ENCODE measurements around the gene SPACDR. TPM values are rescaled to one million over a fixed set of nuclear protein-coding genes. Genes with fewer than 3 reads are reported as not detected.

Gene SPACDR
- polyA plus RNA-seq, 1 experiment = 0.76 TPM

DNA sequence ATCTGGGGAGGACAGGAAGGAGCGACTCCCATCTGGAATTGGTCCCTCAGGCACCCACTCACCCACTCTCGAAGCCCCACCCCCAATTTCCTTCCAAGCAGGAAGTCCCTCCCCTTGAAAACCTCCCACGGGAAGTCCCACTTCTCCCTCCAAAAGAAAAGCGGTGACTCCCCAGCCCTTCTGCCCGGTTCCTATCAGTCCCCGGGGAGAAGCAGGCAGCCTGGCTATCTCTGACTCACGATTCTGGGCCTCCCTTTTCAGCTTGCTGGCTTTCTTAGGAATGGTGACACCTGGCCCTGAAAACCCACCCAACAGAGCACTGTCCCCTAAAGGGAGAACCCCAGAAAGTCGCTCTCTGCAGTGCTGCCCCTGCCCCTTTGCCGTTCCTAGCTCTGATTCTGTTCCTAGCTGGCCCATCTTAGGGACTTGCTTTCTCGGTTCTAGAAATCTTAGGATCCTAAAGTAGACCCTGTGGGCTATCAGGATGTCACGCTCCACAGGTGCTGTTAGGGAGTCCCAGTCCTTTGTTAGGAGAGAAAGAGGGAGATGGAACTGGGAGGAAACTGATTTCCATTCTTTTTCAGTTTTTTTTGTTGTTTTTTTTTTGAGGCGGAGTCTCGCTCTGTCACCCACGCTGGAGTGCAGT, 8.9 kb upstream of the SPACDR start:
- CTCF ChIA-PET = interaction anchor here (0.6 to 1.9 kb wide), 3 partner anchors 10 to 27 kb away, joined by 4 to 10 read pairs (median 4); no protein-coding TSS in a partner anchor
- POLR2A ChIA-PET = no interaction called here
- Histone ChIP-seq H3K27me3 (ENCODE audit: control insufficient read depth, insufficient read depth, low read length) (no peaks in the 10 kb centered on the region), H3K9me3 (ENCODE audit: control insufficient read depth, insufficient read depth, low read length) (no peaks in the 10 kb centered on the region; the same call in 1 of the 2 replicates), H3K27ac (ENCODE audit: low read depth, low read length) (peak overlapping the region; percentile 57), H3K4me3 (ENCODE audit: low read depth, low read length) (no peak overlapping the region)
- no peak for DNase-seq (ENCODE audit: low read depth, low spot score)
- TF ChIP-seq, protein P1, sequence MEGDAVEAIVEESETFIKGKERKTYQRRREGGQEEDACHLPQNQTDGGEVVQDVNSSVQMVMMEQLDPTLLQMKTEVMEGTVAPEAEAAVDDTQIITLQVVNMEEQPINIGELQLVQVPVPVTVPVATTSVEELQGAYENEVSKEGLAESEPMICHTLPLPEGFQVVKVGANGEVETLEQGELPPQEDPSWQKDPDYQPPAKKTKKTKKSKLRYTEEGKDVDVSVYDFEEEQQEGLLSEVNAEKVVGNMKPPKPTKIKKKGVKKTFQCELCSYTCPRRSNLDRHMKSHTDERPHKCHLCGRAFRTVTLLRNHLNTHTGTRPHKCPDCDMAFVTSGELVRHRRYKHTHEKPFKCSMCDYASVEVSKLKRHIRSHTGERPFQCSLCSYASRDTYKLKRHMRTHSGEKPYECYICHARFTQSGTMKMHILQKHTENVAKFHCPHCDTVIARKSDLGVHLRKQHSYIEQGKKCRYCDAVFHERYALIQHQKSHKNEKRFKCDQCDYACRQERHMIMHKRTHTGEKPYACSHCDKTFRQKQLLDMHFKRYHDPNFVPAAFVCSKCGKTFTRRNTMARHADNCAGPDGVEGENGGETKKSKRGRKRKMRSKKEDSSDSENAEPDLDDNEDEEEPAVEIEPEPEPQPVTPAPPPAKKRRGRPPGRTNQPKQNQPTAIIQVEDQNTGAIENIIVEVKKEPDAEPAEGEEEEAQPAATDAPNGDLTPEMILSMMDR (IDR thresholded peaks at IDR 0.05; ENCODE audit: low read depth, low read length) = no peak

DNA sequence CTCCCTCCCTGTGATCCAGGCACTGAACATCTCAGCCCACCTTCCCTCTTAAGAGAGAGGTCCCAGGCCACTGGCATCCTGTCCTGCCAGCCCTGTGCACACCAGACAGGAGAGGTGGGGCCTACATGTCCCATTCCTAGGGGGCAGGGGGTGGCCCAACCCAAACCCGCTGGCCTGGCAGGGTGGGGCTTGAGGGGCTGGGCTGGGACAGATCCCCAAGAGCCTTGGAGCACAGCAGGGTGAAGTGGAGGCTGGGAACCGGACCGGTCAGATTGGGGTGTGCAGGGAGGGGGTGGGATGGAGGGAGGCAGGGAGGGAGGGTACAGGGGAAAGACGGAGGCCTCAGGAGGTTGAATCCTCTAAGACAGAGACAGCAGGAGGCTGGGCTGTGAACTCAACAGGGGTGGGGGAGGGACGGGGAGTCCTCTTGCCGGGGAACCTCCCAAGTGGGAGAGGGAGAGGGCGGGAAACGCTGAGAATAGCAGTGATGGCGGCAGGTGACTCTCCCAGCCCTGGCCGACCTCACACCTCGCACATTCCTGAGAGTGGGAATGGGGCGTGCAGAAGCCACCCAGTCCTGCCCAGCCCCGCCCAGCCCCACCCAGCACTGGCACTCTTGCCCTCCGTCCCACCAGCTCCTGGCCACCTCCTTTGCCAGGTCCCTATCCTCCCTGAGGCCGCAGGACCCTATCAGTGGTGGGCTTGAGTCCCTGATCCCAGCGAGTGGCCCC, 8.2 kb upstream of the SPACDR start:
- TF ChIP-seq, protein P1 (IDR thresholded peaks at IDR 0.05; ENCODE audit: low read depth, low read length) = no peak
- Histone ChIP-seq H3K4me3 (ENCODE audit: low read depth, low read length) (no peak overlapping the region), H3K9me3 (ENCODE audit: control insufficient read depth, insufficient read depth, low read length) (no peaks in the 10 kb centered on the region; the same call in 1 of the 2 replicates), H3K27me3 (ENCODE audit: control insufficient read depth, insufficient read depth, low read length) (no peaks in the 10 kb centered on the region), H3K27ac (ENCODE audit: low read depth, low read length) (no peak overlapping the region)
- POLR2A ChIA-PET = no interaction called here
- no peak for DNase-seq (ENCODE audit: low read depth, low spot score)
- CTCF ChIA-PET = interaction anchor here (0.6 kb wide), 1 partner anchor 17 kb away, joined by 4 read pairs; no protein-coding TSS in a partner anchor

DNA sequence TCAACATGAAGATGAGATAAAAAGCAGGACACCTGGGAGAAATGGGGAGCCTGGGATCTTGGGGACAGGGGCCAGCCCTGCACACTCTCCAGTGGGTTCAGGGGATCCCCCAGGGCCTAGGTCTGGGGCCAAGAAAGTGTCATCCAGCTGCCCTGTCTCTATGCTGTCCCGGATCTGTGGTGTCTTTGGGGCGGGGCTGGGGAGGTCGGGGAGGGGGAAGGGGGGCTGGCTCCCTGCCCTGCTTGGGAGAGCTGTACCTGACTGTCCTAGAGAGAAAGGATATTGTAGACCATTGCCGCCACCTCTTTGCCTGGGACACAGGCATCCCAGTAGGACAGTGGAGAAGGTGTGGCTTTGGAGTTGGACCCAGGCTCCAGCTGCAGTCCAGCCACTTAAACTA, 7.0 kb upstream of the SPACDR start:
- Histone ChIP-seq H3K27ac (ENCODE audit: low read depth, low read length) (no peak overlapping the region), H3K9me3 (ENCODE audit: control insufficient read depth, insufficient read depth, low read length) (no peaks in the 10 kb centered on the region), H3K4me3 (ENCODE audit: low read depth, low read length) (no peak overlapping the region), H3K27me3 (ENCODE audit: control insufficient read depth, insufficient read depth, low read length) (no peaks in the 10 kb centered on the region)
- ChIA-PET CTCF (interaction anchor here (0.6 to 3.8 kb wide), 5 partner anchors 12 to 378 kb away, joined by 3 to 80 read pairs (median 8); no protein-coding TSS in a partner anchor), POLR2A (no interaction called here)
- DNase-seq (ENCODE audit: low read depth, low spot score) = no peak
- TF ChIP-seq, protein P1 (IDR thresholded peaks at IDR 0.05; ENCODE audit: low read depth, low read length) = no peak

DNA sequence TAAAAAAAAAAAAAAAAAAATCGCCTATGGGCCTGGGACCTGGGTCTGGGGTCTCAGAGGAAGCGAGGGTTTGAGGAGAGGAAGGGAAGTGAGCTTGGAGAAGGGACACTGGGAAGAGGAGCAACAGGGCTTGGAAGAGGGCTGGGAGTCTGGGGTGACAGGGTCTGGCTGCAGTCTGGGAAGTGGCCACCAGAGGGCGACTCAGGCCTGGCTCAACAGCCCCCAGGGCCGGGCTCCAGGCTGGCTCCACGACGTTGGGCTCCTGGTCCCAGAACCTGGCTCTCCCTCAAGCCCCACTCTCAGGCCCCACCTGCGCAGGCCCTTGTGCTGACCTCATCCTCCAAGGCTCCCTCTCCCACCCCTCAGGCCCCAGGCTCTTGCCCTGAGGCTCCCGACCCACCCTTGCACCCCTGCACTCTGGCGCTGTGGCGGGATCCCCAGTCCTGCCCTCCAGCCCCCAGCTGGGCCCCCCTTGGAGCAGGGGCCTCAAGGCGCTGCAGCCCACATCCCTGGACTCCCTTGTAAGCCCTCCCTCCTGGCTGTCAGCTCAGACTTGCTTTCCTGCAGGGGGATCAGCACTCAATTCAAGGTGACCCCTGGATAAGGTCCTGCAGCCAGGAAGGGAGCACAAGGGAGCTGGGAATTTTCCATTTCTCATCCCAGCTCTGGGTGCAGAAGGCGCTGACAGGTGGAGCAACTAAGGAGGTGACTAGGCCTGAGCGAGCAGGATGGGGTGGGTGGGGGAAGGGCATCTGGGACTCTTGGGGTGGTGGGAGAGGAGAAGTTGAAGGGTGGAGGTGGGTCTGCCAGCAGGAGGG, 5.4 kb upstream of the SPACDR start:
- ChIA-PET POLR2A (interaction anchor here (0.5 to 1.0 kb wide), 3 partner anchors 91 to 142 kb away, joined by 3 to 4 read pairs (median 4); partner anchors contain the start of genes FBXO24 and LRCH4), CTCF (interaction anchor here (0.5 to 3.8 kb wide), 37 partner anchors 9 to 720 kb away, joined by 3 to 80 read pairs (median 5); partner anchors contain the start of genes PCOLCE, SRRT and ZCWPW1)
- no peak overlapping the region for H3K27ac ChIP-seq (ENCODE audit: low read depth, low read length)
- H3K4me3 ChIP-seq (ENCODE audit: low read depth, low read length) = no peak overlapping the region
- DNase-seq (ENCODE audit: low read depth, low spot score) = no peak
- H3K27me3 ChIP-seq (ENCODE audit: control insufficient read depth, insufficient read depth, low read length) = no peaks in the 10 kb centered on the region
- no peaks in the 10 kb centered on the region for H3K9me3 ChIP-seq (ENCODE audit: control insufficient read depth, insufficient read depth, low read length)
- TF ChIP-seq, protein P1 (IDR thresholded peaks at IDR 0.05; ENCODE audit: low read depth, low read length) = peak; percentile 90
